Left colon (tissue), 2 donors: ENCODE measurements around the gene COX20. TPM values are rescaled to one million over a fixed set of nuclear protein-coding genes. Genes with fewer than 3 reads are reported as not detected.

Source experiments
- ATAC-seq: fragments of 200-7000 bp; cut with Tn5 transposase; one replicate; pipeline ENCODE4 v1.9.1; 2020; ENCODE audit warnings: mild to moderate bottlenecking, moderate library complexity
- DNase-seq, 2 donors: peaks; one replicate each; pipeline ENCODE4 v3.0.0-alpha.2; 2020
- intact Hi-C, 2 donors: fragments of 100-400 bp; cut with DNase I in 1 of 2; cut with micrococcal nuclease in 1 of 2; formaldehyde crosslinking; loops; one replicate each; pipeline versions ENCODE4 v1.11.2 to v1.14.0; 2022; cut with DNase I, micrococcal nuclease
- total RNA-seq, 2 donors: library from RNA; stranded (reverse); fragmentation: NEBNext Ultra II Directional; extraction: Animal tissue kit (Norgen Biotek cat#: 25700); gene quantifications; one replicate each; pipeline ENCODE4 v1.2.1, GENCODE V29; 2021
- donor health status: DM: no; HTN: no; CAD: no.
- donor health status: DM: yes; HTN: yes; CAD: no.

Gene COX20
- total RNA-seq, 2 donors from 2014 or later: 21.8 to 30.5 TPM

GRCh38 chr1:244844155-244845121 is 9.0 kb downstream of the COX20 start:
- ATAC-seq: no peak
- intact Hi-C loops: no loop called here
- DNase-seq: no peak

- DNase-seq: no peak
- no peak for ATAC-seq
- intact Hi-C loops: no loop called here
Observed at GRCh38 chr1:244846653-244847052, 11.2 kb downstream of the COX20 start.

- intact Hi-C loops: no loop called here
- peak; percentile 15 for ATAC-seq
- DNase-seq: no peak
Observed at GRCh38 chr1:244849189-244849866, 13.9 kb downstream of the COX20 start.

DNA sequence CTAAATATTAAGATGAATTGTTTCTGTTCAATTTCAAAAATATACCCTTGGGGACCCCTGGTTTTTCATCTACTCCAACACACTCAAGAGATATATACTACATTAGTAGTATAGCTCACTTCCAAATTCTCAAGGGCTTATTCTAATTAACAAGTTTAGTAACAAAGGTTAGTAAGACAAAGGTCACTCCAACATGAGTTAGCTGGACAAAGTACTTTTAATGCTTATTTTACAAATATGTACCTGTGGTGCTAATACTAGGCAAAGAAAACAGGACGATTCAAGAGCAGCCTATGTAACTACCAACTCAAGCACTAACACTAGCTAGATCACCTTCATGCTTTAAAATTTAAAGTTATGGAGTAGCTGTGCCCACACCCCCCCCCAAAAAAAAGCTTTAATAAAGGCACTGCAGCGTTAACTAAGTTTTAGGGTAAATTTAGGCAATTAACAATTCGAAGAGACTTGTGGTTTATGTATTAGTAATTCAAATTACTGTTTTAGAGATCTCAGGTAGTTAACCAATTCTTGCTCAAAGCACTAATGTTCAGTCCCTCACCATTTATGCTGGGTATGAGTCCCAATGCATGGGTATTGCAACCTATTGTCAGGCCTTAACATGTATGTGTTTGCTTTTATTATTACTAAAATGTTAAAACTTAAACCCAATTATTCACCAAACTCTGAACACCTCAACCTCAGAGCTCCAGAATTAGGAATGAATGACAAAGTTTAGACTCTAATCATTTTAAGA is 14.8 kb downstream of the COX20 start:
- intact Hi-C loops: no loop called here
- ATAC-seq: peak; percentile 13
- no peak for DNase-seq

DNA sequence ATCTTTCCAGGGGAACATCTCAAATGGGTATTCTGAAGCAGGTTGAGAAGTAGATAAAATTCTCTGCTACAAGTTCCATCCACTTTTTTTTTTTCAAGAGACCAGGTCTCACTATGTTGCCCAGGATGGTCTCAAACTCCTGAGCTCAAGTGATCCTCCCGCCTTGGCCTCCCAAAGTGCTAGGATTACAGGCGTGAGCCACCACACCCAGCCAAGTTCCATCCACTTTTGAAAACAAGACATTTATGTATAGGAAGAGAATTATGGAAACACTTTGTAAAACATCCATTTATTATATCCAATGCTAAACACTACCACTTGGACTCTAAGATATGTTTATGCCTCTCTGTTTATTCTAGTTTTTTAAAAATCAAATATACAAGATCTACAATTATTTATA is 15.4 kb downstream of the COX20 start:
- DNase-seq: no peak
- intact Hi-C loops: no loop called here
- no peak for ATAC-seq

GRCh38 chr1:244851546-244852231 is 16.2 kb downstream of the COX20 start:
- DNase-seq: no peak
- ATAC-seq: no peak
- intact Hi-C loops: no loop called here

- DNase-seq: no peak
- intact Hi-C loops: no loop called here
- no peak for ATAC-seq
Observed at GRCh38 chr1:244852694-244853093, 17.2 kb downstream of the COX20 start.

GRCh38 chr1:244854166-244854565 is 18.7 kb downstream of the COX20 start:
- intact Hi-C loops: no loop called here
- DNase-seq (no peak), ATAC-seq (no peak)

GRCh38 chr1:244854865-244855578 is 19.6 kb downstream of the COX20 start:
- no peak for ATAC-seq
- no peak for DNase-seq
- intact Hi-C loops: no loop called here

DNA sequence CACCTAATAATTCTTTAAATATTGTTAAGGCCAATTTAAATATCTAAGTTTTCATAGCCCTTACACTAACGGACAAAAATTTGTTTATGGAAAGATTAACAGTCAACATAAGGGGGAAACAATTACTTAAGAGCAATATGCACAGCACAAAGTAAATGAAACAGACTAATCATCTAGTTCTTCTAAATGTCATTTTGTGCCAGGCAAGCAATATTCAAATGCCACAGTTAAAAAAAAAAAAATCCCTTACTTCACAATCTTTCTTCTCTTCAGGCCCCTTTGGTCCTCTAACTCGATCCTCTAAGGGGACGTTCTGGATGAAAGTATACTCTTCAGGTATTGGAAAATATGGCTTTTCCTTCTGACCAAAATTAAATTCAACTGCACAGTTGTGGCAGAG is 22.3 kb downstream of the COX20 start:
- ATAC-seq (no peak), DNase-seq (no peak)
- intact Hi-C loops: no loop called here

DNA sequence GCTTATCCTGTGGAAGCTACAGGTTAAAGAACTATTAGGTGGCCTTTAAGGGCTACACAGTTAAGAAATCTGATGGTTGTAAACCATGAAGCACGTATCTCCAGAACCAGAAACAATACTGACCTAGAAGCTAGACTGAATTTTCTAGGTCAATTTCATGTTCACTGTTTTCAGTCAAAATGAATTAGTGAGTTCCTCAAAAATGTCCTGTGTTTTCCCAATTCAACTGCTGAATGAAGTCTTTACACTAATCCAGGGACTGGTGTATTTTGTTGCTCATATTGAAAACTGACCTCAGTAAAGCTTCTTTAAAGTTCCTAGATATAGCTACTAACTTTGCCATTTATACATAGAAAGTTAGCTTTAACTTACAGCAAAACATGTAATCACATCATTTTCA is 22.9 kb downstream of the COX20 start:
- intact Hi-C loops: no loop called here
- no peak for ATAC-seq

DNA sequence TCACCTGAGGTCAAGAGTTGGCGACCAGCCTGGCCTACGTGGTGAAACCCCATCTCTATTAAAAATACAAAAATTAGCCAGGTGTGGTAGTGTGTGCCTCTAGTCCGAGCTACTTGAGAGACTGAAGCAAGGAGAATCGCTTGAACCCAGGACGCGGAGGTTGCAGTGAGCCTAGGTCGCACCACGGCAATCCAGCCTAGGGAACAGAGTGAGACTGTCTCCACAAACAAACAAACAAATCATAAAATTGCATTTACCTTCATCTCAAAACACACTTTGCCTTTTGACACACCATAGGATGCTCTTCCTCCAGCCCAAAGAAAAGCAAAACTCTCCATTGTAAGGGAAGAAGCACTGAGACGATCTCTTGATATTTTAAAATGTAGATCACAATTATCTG is 24.6 kb downstream of the COX20 start:
- DNase-seq (no peak), ATAC-seq (no peak)
- intact Hi-C loops: loop anchor here in 1 of 2 donors (10.0 kb wide), 1 partner anchor 105 kb away; a partner anchor contains a TSS

More for the DNA sequence above, 22.9 kb downstream of the COX20 start:
- no peak for DNase-seq

- ATAC-seq: no peak
- intact Hi-C loops: loop anchor here in 1 of 2 donors (10.0 kb wide), 1 partner anchor 104 kb away; a partner anchor contains a TSS
- no peak for DNase-seq
Observed at GRCh38 chr1:244860914-244861610, 25.6 kb downstream of the COX20 start.

DNA sequence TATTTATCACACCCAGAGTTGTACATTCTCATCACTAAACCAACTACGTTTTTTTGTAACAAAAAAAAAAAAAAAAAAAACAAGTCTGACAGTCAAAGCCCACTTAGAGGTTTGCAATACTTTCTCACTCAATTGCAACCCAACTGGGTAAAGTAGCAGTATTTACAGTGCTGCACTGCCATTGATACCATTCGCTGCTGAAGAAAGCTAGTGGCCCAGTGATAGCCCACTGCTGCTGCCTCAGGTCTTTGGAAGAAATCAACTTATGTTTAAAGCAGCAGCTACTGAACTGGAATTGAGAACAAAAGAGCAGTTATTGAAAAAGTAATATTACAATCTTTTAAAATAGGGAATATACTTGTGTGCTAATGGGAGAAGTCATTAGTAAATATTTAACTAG is 26.2 kb downstream of the COX20 start:
- intact Hi-C loops: loop anchor here in 1 of 2 donors (10.0 kb wide), 1 partner anchor 103 kb away; a partner anchor contains a TSS
- no peak for ATAC-seq
- no peak for DNase-seq

DNA sequence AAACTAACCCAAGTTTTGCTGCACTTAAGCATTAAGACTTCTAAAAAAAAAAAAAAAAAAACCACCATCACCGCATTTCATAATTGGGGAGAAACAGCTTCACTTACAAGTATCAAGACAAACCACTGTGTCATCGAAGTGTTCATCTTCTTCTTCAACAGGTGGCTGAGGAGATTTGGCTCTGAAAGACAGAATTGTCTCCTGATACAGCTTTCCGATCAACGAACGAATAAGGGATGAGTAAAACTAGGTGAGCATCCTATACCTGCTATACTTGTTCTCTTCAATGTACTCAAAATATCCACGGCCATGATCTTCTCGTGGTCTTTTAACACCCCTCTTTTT is 26.9 kb downstream of the COX20 start:
- intact Hi-C loops: loop anchor here in 1 of 2 donors (10.0 kb wide), 1 partner anchor 102 kb away; a partner anchor contains a TSS
- DNase-seq: no peak
- no peak for ATAC-seq

DNA sequence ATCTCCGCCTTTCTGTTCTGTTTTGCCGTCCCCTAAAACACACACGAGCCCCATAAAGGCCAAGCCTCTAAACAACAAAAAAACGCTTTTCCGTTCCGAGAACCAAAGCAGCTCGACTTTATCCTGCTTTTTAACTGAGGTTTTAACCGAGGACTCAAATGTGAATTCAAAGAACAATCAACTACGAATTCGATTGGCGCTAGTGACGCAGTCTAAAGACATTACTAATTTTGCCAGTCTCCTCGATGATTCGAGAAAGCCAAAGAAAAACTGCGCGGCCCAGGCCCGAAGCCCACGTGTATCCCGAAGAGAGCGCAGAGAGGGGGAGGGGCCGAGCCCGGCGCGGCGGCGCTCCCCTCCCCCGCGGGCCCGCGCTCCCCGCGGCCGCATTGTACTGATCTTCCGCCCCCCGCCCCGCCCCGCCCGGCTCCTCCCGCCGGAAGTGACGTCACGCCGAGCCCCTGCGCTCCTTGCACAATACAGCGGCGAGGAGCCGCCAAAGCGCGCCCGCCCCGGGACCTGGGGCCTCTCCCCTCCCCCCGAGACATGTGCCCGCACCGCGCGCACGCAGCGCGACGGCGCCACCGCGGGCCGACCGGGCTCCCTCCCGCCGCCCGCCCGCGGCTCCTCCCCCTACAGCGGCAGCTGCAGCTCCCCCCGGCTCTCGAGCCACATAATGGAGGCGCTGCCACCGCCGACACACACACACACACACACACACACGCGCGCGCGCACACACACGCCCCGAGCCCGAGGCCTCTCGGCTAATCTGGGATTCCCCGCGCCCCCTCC is 27.4 kb downstream of the COX20 start:
- ATAC-seq (peak; percentile 76), DNase-seq (peak; percentile 97)
- intact Hi-C loops: loop anchor here in 1 of 2 donors (10.0 kb wide), 1 partner anchor 102 kb away; a partner anchor contains a TSS
